SK-N-SH treated with all-trans-retinoic acid at 6 μM for 48 hours (cell line): ENCODE data around the gene LIN9.

Source experiments
- ISL1 ChIP-seq: fragments of 250-450 bp; sonication (Bioruptor Pico); IDR thresholded peaks from 2 replicates; pipeline ENCODE4 v2.1.2; 2022; ENCODE audit warnings: mild to moderate bottlenecking, moderate library complexity
- RARB ChIP-seq: fragments of 250-450 bp; sonication (Bioruptor Pico); IDR thresholded peaks from 2 replicates; pipeline ENCODE4 v1.8.0; 2021; ENCODE audit warnings: mild to moderate bottlenecking, moderate library complexity
- ZNF565 ChIP-seq: fragments of 450-650 bp; formaldehyde crosslinking; conservative IDR thresholded peaks from 2 replicates; pipeline ENCODE4 v1.5.0; 2020; ENCODE audit warnings: low read depth, mild to moderate bottlenecking, moderate library complexity
- ZNF70 ChIP-seq: fragments of 450-650 bp; formaldehyde crosslinking; IDR thresholded peaks from 2 replicates; pipeline ENCODE4 v1.5.0; 2020; ENCODE audit warnings: mild to moderate bottlenecking, moderate library complexity
- ZNF8 ChIP-seq: fragments of 450-650 bp; formaldehyde crosslinking; IDR thresholded peaks from 2 replicates; pipeline ENCODE4 v1.5.0; 2020; ENCODE audit warnings: mild to moderate bottlenecking, moderate library complexity

GRCh38 chr1:226276987-226277386 lies 32.0 kb downstream of the LIN9 start:
- TF ChIP-seq ZNF565 (CRISPR knock-in tag) (no peak), ZNF8 (CRISPR knock-in tag) (no peak), ZNF70 (CRISPR knock-in tag) (no peak), ISL1 (no peak), RARB (CRISPR knock-in tag) (no peak)
